H7 (cell line): Measurements from ENCODE around the gene KDM6B. TPM values are rescaled to one million over a fixed set of nuclear protein-coding genes. Genes with fewer than 3 reads are reported as not detected.

Source experiments
- total RNA-seq: library from RNA; depleted of rRNA; stranded (reverse); fragments of >200 nt; shearing (Covaris generic); gene quantifications from 2 replicates; pipeline ENCODE4 v1.2.3, GENCODE V29; 2014; rRNA removed

KDM6B gene
- total RNA-seq, 1 experiment from 2014 or later, result 1.6 TPM

Other genes starting within 250 kb of the KDM6B start
- gene SOX15, start 244.1 kb upstream of the KDM6B start, total RNA-seq, result 33.8 and 44.0 TPM in 2 replicates
- 49.0 and 52.0 TPM in 2 replicates for gene FXR2, start 219.3 kb upstream of the KDM6B start, total RNA-seq
- 45.5 and 55.8 TPM in 2 replicates for gene SAT2, start 206.4 kb upstream of the KDM6B start, total RNA-seq
- 0.35 and 1.5 TPM in 2 replicates for gene SHBG, start 204.1 kb upstream of the KDM6B start, total RNA-seq
- gene ATP1B2, start 183.3 kb upstream of the KDM6B start, total RNA-seq, result 1.6 and 7.0 TPM in 2 replicates
- 97.5 and 99.4 TPM in 2 replicates for gene TP53, start 146.7 kb upstream of the KDM6B start, total RNA-seq
- 32.9 and 41.3 TPM in 2 replicates for gene WRAP53, start 145.7 kb upstream of the KDM6B start, total RNA-seq
- 6.0 and 6.4 TPM in 2 replicates for gene EFNB3, start 129.0 kb upstream of the KDM6B start, total RNA-seq
- gene DNAH2, start 116.5 kb upstream of the KDM6B start, total RNA-seq, result 0.11 and 0.24 TPM in 2 replicates
- gene TMEM88, start 20.8 kb downstream of the KDM6B start, total RNA-seq, result 7.2 and 27.0 TPM in 2 replicates
- 59.0 and 81.9 TPM in 2 replicates for gene NAA38, start 23.3 kb downstream of the KDM6B start, total RNA-seq
- 10.2 and 10.3 TPM in 2 replicates for gene CYB5D1, start 23.8 kb downstream of the KDM6B start, total RNA-seq
- gene CHD3, start 54.6 kb downstream of the KDM6B start, total RNA-seq, result 30.1 TPM in 2 replicates
- 0.17 and 2.0 TPM in 2 replicates for gene RNF227, start 82.1 kb downstream of the KDM6B start, total RNA-seq
- gene KCNAB3, start 95.6 kb downstream of the KDM6B start, total RNA-seq, result 0.37 TPM in 1 of 2 replicates, not detected in the other
- gene TRAPPC1, start 97.7 kb downstream of the KDM6B start, total RNA-seq, result 8.1 and 12.0 TPM in 2 replicates
- gene CNTROB, start 98.0 kb downstream of the KDM6B start, total RNA-seq, result 5.5 and 6.8 TPM in 2 replicates
- not detected in 2 replicates for gene GUCY2D, start 168.4 kb downstream of the KDM6B start, total RNA-seq
- not detected in 2 replicates for gene ALOX15B, start 204.8 kb downstream of the KDM6B start, total RNA-seq